Adrenal gland (tissue), 12 donors: ENCODE results near the gene PRKACB. TPM values are rescaled to one million over a fixed set of nuclear protein-coding genes. Genes with fewer than 3 reads are reported as not detected.

Source experiments
- DNase-seq, 7 donors: peaks; one replicate each; pipeline ENCODE4 v3.0.0-alpha.2; 2019 to 2020
- H3K27ac ChIP-seq, 5 donors: fragments of 200-600 bp; sonication (generic) in 4 of 5; 1 replicate in 3 of 5; 2 replicates in 2 of 5; pipeline versions ENCODE4 v1.5.1 to v1.8.0; 2016 to 2020; ENCODE audit warnings: mild to moderate bottlenecking in 1 of 5
- H3K27me3 ChIP-seq: fragments of 200-600 bp; 2 replicates; pipeline ENCODE4 v1.8.0; 2021
- H3K36me3 ChIP-seq, 2 donors: fragments of 200-600 bp; replicated peaks in 1 of 2; 1 replicate in 1 of 2; 2 replicates in 1 of 2; pipeline versions ENCODE4 v1.5.1 to v1.8.0; 2018 to 2022
- H3K4me1 ChIP-seq, 2 donors: fragments of 200-600 bp; replicated peaks in 1 of 2; 1 replicate in 1 of 2; 2 replicates in 1 of 2; pipeline versions ENCODE4 v1.5.1 to v1.8.0; 2018 to 2021
- H3K4me3 ChIP-seq, 4 donors: fragments of 200-600 bp; sonication (generic) in 3 of 4; one replicate each; pipeline ENCODE4 v1.5.1; 2016 to 2018
- H3K9me3 ChIP-seq, 3 donors: fragments of 200-600 bp; sonication (generic) in 1 of 3; replicated peaks in 1 of 3; 1 replicate in 2 of 3; 2 replicates in 1 of 3; pipeline versions ENCODE4 v1.5.1 to v1.8.0; 2016 to 2021
- POLR2A ChIP-seq, 2 donors: fragments of 450-650 bp; IDR thresholded peaks; one replicate each; pipeline ENCODE4 v1.6.1; 2017; ENCODE audit warnings: antibody characterized with exemption in 2 of 2, mild to moderate bottlenecking in 2 of 2, moderate library complexity in 1 of 2
- WGBS, 4 donors: extraction: QIAGEN DNeasy Blood & Tissue Kit in 2 of 4; methylation state at CpG; one replicate each; pipeline versions ENCODE4 v1.1.5 to v1.1.7; 2013 to 2017; 5-methylcytosine and 5-hydroxymethylcytosine counted together
- intact Hi-C, 2 donors: fragments of 100-400 bp; cut with DNase I; formaldehyde crosslinking; loops; one replicate each; pipeline versions ENCODE4 v1.14.1 to v1.15.0; 2022 to 2023
- polyA plus RNA-seq, 3 donors: library from polyadenylated mRNA; stranded (reverse); fragments of 200-250 nt in 2 of 3; fragments of 350-450 nt in 1 of 3; fragmentation: Illumina TruSeq in 1 of 3; extraction: RNeasy Lipid Tissue Mini Kit (QIAGEN cat#74804) in 1 of 3; gene quantifications; one replicate each; pipeline ENCODE4 v1.2.3, GENCODE V29; 2013 to 2014
- total RNA-seq, 9 donors: library from RNA; depleted of rRNA in 4 of 9; stranded (reverse); fragments of >200 nt in 4 of 9; fragments of 120-200 nt in 1 of 9; fragmentation: NEBNext Ultra II Directional in 1 of 9; extraction: Animal tissue kit (Norgen Biotek cat#: 25700) in 1 of 9; gene quantifications; one replicate each; pipeline versions ENCODE4 v1.1.0 to v1.2.4, GENCODE V29; 2013 to 2023
- TF ChIP-seq, protein P1 (sequence below), 6 experiments: fragments of 450-650 bp in 4 of 6; fragments of 200-600 bp in 2 of 6; sonication (generic) in 1 of 6; IDR thresholded peaks; 1 replicate in 5 of 6; 2 replicates in 1 of 6; pipeline versions ENCODE4 v1.5.1 to v1.8.0; 2016 to 2021; ENCODE audit warnings: antibody characterized with exemption in 6 of 6, mild to moderate bottlenecking in 2 of 6, moderate library complexity in 1 of 6
- donor health status: healthy with polysubstance abuse.
- donor health status: Bipolar disorder and iron deficiency.
- donor health status: DM: yes; HTN: yes; CAD: no.
- donor health status: DM: no; HTN: no; CAD: no.
- donor health status: DM: no; HTN: no; CAD: no.
- donor health status: DM: yes; HTN: yes; CAD: no.

PRKACB gene
- total and polyA plus RNA-seq, 12 donors: 7.7 to 79.8 (median 25.5) TPM

DNA sequence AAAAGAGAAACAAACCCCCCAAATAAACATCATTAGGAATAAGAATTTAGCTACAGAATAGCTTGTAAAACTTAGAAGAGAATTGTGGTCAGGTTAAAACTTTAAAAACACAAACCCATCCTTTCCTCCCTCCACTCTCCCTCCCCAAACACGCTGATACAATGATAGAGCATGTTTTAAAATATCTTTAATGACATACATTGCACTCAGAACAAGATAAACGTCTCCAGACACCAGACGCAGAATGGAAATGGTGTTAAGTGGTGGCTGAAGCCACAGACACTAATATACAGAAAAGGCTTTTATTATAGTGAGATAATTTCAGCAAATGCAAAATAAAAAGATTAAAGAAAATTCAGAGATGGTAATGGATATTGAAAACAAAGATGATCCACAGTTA, 98.6 kb downstream of the PRKACB start:
- no peak for TF ChIP-seq POLR2A (IDR thresholded peaks at IDR 0.05)
- TF ChIP-seq, protein P1, sequence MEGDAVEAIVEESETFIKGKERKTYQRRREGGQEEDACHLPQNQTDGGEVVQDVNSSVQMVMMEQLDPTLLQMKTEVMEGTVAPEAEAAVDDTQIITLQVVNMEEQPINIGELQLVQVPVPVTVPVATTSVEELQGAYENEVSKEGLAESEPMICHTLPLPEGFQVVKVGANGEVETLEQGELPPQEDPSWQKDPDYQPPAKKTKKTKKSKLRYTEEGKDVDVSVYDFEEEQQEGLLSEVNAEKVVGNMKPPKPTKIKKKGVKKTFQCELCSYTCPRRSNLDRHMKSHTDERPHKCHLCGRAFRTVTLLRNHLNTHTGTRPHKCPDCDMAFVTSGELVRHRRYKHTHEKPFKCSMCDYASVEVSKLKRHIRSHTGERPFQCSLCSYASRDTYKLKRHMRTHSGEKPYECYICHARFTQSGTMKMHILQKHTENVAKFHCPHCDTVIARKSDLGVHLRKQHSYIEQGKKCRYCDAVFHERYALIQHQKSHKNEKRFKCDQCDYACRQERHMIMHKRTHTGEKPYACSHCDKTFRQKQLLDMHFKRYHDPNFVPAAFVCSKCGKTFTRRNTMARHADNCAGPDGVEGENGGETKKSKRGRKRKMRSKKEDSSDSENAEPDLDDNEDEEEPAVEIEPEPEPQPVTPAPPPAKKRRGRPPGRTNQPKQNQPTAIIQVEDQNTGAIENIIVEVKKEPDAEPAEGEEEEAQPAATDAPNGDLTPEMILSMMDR (IDR thresholded peaks at IDR 0.05): no peak
- WGBS, 4 donors: 72 to 79% (median 75%) methylated on average over 3 of the region's 3 CpGs
- no peak for DNase-seq
- Histone ChIP-seq H3K4me1 (peaks cover 0 to 7% of the 10 kb centered on the region in 2 donors), H3K27ac (no peak overlapping the region), H3K4me3 (no peak overlapping the region), H3K9me3 (no peaks in the 10 kb centered on the region), H3K27me3 (no peaks in the 10 kb centered on the region), H3K36me3 (no peaks in the 10 kb centered on the region)
- intact Hi-C loops: no loop called here

DNA sequence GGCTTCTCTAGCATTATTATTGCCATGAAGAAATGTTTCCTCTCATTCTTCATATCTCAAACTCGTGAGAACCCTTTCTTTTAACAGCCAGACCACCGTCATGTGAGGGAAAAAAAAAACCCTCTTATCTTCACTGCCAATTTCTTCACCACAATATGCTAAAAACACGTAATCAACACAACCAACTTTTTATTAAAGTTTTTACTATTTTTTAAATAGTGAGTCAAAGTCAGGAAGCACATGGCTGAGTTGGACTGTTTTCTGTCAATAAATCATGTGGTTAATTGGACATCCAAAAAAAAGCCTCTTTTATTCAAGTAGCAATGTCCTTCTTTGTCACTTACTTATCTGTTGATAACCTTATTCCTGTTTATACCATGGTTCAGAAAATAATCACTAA, 101.5 kb downstream of the PRKACB start:
- Histone ChIP-seq H3K9me3 (no peaks in the 10 kb centered on the region), H3K4me1 (peaks cover 0 to 7% of the 10 kb centered on the region in 2 donors), H3K4me3 (no peak overlapping the region), H3K27me3 (no peaks in the 10 kb centered on the region), H3K27ac (no peak overlapping the region), H3K36me3 (no peaks in the 10 kb centered on the region)
- no peak for DNase-seq
- intact Hi-C loops: no loop called here
- no peak for TF ChIP-seq POLR2A (IDR thresholded peaks at IDR 0.05)
- TF ChIP-seq, protein P1 (IDR thresholded peaks at IDR 0.05): no peak
- WGBS, 4 donors: 8 to 27% (median 9%) methylated on average over 3 of the region's 3 CpGs

DNA sequence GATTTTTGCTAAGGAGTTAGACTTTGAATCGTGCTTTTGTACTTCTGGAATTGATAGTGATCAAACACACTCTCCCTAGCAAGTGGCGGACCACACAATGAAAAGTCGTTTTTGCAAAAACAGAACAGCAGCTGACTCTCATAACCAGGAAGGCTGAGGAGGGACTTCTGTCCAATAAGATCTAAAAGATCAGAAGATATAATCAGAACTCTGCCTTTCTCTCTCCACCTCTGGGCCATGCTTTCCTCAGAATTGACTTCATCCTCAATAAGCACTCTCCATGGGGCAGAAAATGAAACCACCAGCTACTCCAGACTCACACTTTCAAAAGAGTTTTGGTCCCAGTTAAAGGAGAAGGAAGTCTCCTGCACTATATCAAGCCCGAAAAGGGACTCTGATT, 102.1 kb downstream of the PRKACB start:
- no peaks in the 10 kb centered on the region for H3K36me3 ChIP-seq
- intact Hi-C loops: no loop called here
- H3K27ac ChIP-seq: no peak overlapping the region
- no peaks in the 10 kb centered on the region for H3K9me3 ChIP-seq
- H3K4me3 ChIP-seq: no peak overlapping the region
- TF ChIP-seq POLR2A (IDR thresholded peaks at IDR 0.05): no peak
- TF ChIP-seq, protein P1 (IDR thresholded peaks at IDR 0.05): no peak
- WGBS, 4 donors: 50 to 63% (median 59%) methylated on average over 4 of the region's 4 CpGs
- no peaks in the 10 kb centered on the region for H3K27me3 ChIP-seq
- DNase-seq: no peak
- peaks cover 0 to 7% of the 10 kb centered on the region in 2 donors for H3K4me1 ChIP-seq

DNA sequence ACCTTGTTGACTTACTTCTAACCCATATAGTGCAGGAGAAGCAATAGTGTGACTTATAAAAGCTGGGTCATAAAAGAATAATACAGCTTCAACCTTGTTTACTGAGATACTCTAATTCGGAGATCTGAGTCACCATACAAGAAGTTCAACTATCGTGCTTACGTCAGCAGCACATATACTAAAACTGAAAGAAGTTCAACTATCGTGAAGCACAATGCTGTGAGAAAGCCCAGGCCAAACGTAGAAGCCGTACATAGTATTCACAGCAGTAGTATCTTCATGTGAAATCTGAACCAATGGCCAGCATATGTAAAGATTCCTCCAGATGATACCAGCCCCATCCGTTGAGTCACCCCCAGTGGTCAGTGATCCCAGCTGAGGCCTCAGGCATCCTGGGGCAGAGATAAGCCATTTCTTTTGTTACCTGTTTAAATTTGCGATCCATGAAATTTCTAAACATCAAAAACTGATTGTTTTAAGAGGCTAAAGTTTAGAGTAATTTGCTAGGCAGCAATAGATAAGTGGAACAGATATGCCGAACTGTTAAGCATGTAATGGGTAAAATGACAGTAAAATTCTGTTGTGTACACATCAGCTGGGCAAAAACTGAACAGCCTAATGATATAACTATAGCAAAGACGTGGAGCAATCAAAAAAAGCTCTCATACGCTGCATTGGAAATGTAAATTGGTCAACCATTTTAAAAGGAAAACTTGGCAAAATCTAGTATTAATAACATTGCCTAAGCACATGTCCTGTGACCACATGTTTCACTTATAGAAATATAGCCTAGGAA, 103.6 kb downstream of the PRKACB start:
- TF ChIP-seq, protein P1 (IDR thresholded peaks at IDR 0.05): no peak
- TF ChIP-seq POLR2A (IDR thresholded peaks at IDR 0.05): no peak
- no peak overlapping the region for H3K4me3 ChIP-seq
- WGBS, 4 donors: 91 to 93% (median 91%) methylated on average over 11 of the region's 11 CpGs
- no peak for DNase-seq
- no peak overlapping the region for H3K27ac ChIP-seq
- no peaks in the 10 kb centered on the region for H3K27me3 ChIP-seq
- H3K9me3 ChIP-seq: no peaks in the 10 kb centered on the region
- H3K4me1 ChIP-seq: peaks cover 0 to 7% of the 10 kb centered on the region in 2 donors
- no peaks in the 10 kb centered on the region for H3K36me3 ChIP-seq
- intact Hi-C loops: no loop called here
